ENCODE results near the gene RARRES2. TPM values are rescaled to one million over a fixed set of nuclear protein-coding genes. Genes with fewer than 3 reads are reported as not detected.

Gene RARRES2
- polyA plus RNA-seq, 2 of the 4 experiments (the other 2 are of a cell fraction) = not detected

DNA sequence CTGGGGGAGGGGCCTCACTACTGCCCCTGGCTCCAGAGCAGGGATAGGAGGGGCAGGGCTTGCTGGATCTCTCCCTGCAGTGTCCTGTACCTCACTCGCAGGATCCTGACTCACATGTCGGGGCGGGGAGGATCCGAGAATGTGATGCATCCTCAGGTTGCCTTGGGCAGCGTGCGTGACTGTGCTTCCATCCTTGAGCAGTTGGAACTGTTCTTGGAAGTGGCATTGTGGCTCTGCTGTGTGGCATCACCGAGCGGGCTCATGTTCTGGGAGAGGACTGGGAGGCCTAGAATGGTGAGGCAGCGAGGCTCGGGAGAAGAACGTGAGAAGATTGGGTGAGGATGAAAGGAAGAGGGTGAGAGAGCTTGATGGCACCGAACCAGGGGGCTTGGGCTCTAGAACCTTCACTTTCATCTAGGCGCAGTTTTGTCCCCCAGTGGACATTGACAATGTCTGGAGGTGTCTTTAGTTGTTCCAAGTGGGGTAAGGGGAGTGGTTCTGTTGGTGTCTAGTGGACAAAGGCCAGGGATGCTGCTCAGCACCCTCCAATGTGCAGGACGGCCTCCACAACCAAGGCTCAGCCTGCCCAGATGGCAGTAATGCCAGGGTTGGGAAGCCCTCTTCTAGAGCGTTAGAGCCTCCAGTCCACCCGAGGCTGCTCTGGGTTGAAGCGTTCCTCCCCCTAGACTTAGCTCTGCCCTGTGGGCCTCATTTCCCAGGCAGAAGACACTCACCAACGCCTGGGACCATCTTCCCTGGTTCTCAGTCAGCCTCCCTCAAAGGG, 8.4 kb downstream of the RARRES2 start:
- no peak overlapping the region for H3K27ac ChIP-seq
- no peaks in the 10 kb centered on the region for H3K4me1 ChIP-seq
- no peak overlapping the region for H3K4me2 ChIP-seq
- no peak for DNase-seq (ENCODE audit: low read depth in 1 of 2, low spot score in 1 of 2)
- no peak for ATAC-seq
- TF ChIP-seq, protein P1, sequence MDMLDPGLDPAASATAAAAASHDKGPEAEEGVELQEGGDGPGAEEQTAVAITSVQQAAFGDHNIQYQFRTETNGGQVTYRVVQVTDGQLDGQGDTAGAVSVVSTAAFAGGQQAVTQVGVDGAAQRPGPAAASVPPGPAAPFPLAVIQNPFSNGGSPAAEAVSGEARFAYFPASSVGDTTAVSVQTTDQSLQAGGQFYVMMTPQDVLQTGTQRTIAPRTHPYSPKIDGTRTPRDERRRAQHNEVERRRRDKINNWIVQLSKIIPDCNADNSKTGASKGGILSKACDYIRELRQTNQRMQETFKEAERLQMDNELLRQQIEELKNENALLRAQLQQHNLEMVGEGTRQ (IDR thresholded peaks at IDR 0.05) = no peak
- no peak for TF ChIP-seq ZSCAN20 (CRISPR knock-in tag; IDR thresholded peaks at IDR 0.05)
- TF ChIP-seq MYC (IDR thresholded peaks at IDR 0.05; ENCODE audit: borderline replicate concordance, low read length) = no peak
- no peak for TF ChIP-seq TFCP2L1 (CRISPR knock-in tag; IDR thresholded peaks at IDR 0.05)
- TF ChIP-seq SREBF2 (IDR thresholded peaks at IDR 0.05) = no peak
- WGBS (ENCODE audit: missing lambda C conversion rate) = 72% methylated on average over 18 of the region's 18 CpGs
- H3K4me3 ChIP-seq = no peak overlapping the region
- POLR2A ChIA-PET = no interaction called here
- no peak for FAIRE-seq
- CTCF ChIA-PET = no interaction called here
- H3K9me3 ChIP-seq = no peaks in the 10 kb centered on the region

DNA sequence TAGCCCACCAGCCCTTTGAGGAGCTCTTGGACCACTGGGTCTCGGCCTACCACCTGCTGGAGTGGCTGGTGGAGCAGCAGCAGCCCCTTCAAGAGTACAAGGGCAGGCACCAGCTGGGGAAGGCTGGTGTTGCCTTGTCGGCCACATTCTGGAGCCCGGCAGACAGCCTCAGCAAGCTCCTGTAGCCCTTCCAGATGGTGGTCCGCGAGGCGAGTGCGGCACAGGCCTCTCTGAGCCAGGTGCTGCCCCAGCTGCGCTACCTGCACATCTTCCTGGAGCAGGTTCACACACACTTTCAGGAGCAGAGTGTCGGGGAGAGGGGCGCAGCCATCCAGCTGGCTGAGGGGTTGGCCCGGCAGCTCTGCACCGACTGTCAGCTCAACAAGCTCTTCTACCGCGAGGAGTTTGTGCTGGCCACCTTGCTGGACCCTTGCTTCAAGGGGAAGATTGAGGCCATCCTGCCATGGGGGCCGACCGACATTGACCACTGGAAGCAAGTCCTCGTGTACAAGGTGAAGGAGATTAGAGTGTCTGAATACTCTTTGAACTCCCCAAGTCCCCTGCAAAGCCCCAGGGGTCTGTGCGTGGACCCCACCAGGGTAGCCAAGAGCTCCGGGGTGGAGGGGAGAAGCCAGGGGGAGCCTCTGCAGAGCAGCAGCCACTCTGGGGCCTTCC, 11.1 kb downstream of the RARRES2 start:
- DNase-seq (ENCODE audit: low read depth in 1 of 2, low spot score in 1 of 2) = no peak
- FAIRE-seq = no peak
- Histone ChIP-seq H3K27ac (no peak overlapping the region), H3K4me1 (no peaks in the 10 kb centered on the region), H3K4me2 (no peak overlapping the region), H3K4me3 (no peak overlapping the region), H3K9me3 (no peaks in the 10 kb centered on the region)
- TF ChIP-seq JUNB (IDR thresholded peaks at IDR 0.05) (no peak), CHD4 (IDR thresholded peaks at IDR 0.05; ENCODE audit: borderline replicate concordance) (no peak), PHF8 (IDR thresholded peaks at IDR 0.05; ENCODE audit: borderline replicate concordance, low read depth) (no peak), FOSL2 (IDR thresholded peaks at IDR 0.05) (no peak), FOSL2 (CRISPR knock-in tag; IDR thresholded peaks at IDR 0.05) (no peak), MAZ (IDR thresholded peaks at IDR 0.05; ENCODE audit: borderline replicate concordance, low read depth, low read length) (no peak), FOXS1 (CRISPR knock-in tag; IDR thresholded peaks at IDR 0.05) (no peak), JUN (IDR thresholded peaks at IDR 0.05) (no peak)
- TF ChIP-seq, protein P2, sequence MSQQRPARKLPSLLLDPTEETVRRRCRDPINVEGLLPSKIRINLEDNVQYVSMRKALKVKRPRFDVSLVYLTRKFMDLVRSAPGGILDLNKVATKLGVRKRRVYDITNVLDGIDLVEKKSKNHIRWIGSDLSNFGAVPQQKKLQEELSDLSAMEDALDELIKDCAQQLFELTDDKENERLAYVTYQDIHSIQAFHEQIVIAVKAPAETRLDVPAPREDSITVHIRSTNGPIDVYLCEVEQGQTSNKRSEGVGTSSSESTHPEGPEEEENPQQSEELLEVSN (IDR thresholded peaks at IDR 0.05; ENCODE audit: borderline replicate concordance, low read depth) = no peak
- TF ChIP-seq, protein P3, sequence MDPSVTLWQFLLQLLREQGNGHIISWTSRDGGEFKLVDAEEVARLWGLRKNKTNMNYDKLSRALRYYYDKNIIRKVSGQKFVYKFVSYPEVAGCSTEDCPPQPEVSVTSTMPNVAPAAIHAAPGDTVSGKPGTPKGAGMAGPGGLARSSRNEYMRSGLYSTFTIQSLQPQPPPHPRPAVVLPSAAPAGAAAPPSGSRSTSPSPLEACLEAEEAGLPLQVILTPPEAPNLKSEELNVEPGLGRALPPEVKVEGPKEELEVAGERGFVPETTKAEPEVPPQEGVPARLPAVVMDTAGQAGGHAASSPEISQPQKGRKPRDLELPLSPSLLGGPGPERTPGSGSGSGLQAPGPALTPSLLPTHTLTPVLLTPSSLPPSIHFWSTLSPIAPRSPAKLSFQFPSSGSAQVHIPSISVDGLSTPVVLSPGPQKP (IDR thresholded peaks at IDR 0.05; ENCODE audit: low read depth, low read length) = no peak
- ChIA-PET CTCF (no interaction called here), POLR2A (no interaction called here)
- WGBS (ENCODE audit: missing lambda C conversion rate) = 50% methylated on average over 11 of the region's 19 CpGs
- no peak for ATAC-seq

DNA sequence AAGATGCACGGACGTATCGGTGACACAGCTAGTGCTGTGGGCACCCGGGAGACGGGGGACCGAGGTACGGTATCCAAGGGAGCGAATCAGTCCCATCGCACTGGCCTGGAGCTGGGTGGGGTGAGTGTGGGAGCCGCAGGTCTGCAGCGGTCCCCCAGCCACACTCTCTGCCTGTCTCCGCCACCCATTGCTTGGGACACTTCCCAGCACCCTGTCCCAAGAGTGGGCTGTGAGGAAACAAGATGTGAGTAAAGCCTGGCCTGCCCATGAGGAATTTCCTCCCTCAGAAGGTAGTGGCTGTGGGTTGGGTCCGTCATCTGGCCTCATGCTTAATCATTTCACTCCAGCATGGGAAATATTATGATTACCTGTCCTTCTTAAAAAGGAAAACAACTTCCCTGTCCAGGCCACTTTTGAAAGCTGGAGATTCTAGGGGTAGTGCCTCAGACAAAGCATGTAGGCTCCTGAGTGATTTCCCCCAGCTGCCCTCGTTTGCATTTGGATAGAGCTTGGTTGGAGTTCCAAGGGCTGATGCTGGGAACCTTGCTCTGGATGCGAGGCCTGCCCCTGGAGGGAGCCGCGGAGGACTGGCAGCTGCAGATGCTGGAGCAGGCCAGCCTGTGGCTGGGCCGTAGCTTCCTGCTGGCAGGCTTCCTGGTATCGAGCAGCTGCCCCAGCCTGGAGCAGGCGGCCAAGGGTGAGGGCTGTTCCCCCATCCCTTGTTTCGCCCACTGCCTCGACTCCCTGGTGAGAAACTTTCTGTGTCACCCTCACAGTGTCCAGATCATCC, 11.9 kb downstream of the RARRES2 start:
- H3K4me1 ChIP-seq = no peaks in the 10 kb centered on the region
- FAIRE-seq = no peak

More for the DNA sequence above, 11.9 kb downstream of the RARRES2 start:
- H3K9me3 ChIP-seq = no peaks in the 10 kb centered on the region
- POLR2A ChIA-PET = no interaction called here
- CTCF ChIA-PET = no interaction called here
- no peak for TF ChIP-seq ZNF302 (CRISPR knock-in tag; IDR thresholded peaks at IDR 0.05)
- TF ChIP-seq KDM5A (IDR thresholded peaks at IDR 0.05) = no peak
- TF ChIP-seq POLR2AphosphoS2 (conservative IDR thresholded peaks at IDR 0.05; ENCODE audit: low read length) = no peak
- TF ChIP-seq POLR2A (IDR thresholded peaks at IDR 0.05; ENCODE audit: low read length) = no peak
- no peak for TF ChIP-seq ZSCAN20 (CRISPR knock-in tag; IDR thresholded peaks at IDR 0.05)
- TF ChIP-seq BHLHE40 (IDR thresholded peaks at IDR 0.05; ENCODE audit: low read depth, low read length) = no peak
- no peak for TF ChIP-seq NFE2L2 (conservative IDR thresholded peaks at IDR 0.05; ENCODE audit: low read length)
- TF ChIP-seq FOXS1 (CRISPR knock-in tag; IDR thresholded peaks at IDR 0.05) = no peak
- TF ChIP-seq ESRRA (IDR thresholded peaks at IDR 0.05; ENCODE audit: borderline replicate concordance, low read length) = no peak
- no peak for TF ChIP-seq HOXA7 (CRISPR knock-in tag; IDR thresholded peaks at IDR 0.05)
- TF ChIP-seq PHF8 (IDR thresholded peaks at IDR 0.05; ENCODE audit: borderline replicate concordance, low read depth) = no peak
- no peak for TF ChIP-seq RFX5 (IDR thresholded peaks at IDR 0.05)
- TF ChIP-seq, protein P4, sequence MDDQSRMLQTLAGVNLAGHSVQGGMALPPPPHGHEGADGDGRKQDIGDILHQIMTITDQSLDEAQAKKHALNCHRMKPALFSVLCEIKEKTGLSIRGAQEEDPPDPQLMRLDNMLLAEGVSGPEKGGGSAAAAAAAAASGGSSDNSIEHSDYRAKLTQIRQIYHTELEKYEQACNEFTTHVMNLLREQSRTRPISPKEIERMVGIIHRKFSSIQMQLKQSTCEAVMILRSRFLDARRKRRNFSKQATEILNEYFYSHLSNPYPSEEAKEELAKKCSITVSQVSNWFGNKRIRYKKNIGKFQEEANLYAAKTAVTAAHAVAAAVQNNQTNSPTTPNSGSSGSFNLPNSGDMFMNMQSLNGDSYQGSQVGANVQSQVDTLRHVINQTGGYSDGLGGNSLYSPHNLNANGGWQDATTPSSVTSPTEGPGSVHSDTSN (IDR thresholded peaks at IDR 0.05) = no peak
- no peak for TF ChIP-seq CHD2 (IDR thresholded peaks at IDR 0.05; ENCODE audit: low read length, partially characterized antibody)
- no peak for TF ChIP-seq CHD4 (IDR thresholded peaks at IDR 0.05; ENCODE audit: borderline replicate concordance)
- no peak for TF ChIP-seq EHMT2 (IDR thresholded peaks at IDR 0.05; ENCODE audit: low read depth)
- no peak for TF ChIP-seq CBX2 (IDR thresholded peaks at IDR 0.05; ENCODE audit: borderline replicate concordance, low read depth)
- TF ChIP-seq RAD21 (conservative IDR thresholded peaks at IDR 0.05 in 1 of 2, IDR thresholded peaks at IDR 0.05 in 1 of 2) = no peak
- no peak for ATAC-seq
- 73% methylated on average over 21 of the region's 22 CpGs for WGBS (ENCODE audit: missing lambda C conversion rate)
- no peak overlapping the region for H3K4me2 ChIP-seq
- H3K4me3 ChIP-seq = no peak overlapping the region
- H3K27ac ChIP-seq = no peak overlapping the region
- DNase-seq (ENCODE audit: low read depth in 1 of 2, low spot score in 1 of 2) = no peak

Data from A549 (cell line).